Breast epithelium (tissue), 3 donors: ENCODE results near the gene OGFR.

Experiments
- CTCF ChIP-seq, 3 donors: fragments of 450-650 bp; IDR thresholded peaks; one replicate each; pipeline ENCODE4 v1.5.1; 2016 to 2017; ENCODE audit warnings: antibody characterized with exemption in 3 of 3, mild to moderate bottlenecking in 3 of 3, moderate library complexity in 3 of 3
- POLR2A ChIP-seq: fragments of 450-650 bp; IDR thresholded peaks from one replicate; pipeline ENCODE4 v1.6.1; 2016; ENCODE audit warnings: antibody characterized with exemption, mild to moderate bottlenecking, moderate library complexity

GRCh38 chr20:62836967-62837490 lies 32.4 kb downstream of the OGFR start:
- TF ChIP-seq CTCF (IDR thresholded peaks at IDR 0.05) (no peak), POLR2A (no peak)
